ENCODE data around the gene PSMB2.

PSMB2 gene

DNA sequence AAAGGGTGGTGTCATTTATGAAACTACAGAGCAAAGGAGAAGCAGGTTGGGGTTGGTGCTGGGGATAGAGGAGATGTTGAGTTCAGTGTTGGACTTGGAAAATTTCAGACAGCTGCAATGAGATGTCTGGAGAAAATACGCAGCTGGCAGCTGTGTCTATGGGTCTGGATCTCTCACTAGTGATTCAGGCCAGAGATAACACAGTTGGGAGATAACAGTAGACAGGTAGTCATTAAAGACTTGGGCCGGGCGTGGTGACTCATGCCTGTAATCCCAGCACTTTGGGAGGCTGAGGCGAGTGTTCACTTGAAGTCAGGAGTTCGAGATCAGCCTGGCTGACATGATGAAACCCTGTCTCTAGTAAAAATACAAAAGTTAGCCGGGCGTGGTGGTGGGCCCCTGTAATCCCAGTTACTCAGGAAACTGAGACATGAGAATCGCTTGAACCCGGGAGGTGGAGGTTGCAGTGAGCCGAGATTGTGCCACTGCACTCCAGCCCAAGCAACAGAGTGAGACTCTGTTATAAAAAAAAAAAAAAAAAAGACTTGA lies 70.7 kb downstream of the PSMB2 start:
- no peak for DNase-seq (ENCODE audit: low read depth, low spot score)
- TF ChIP-seq, protein P1, sequence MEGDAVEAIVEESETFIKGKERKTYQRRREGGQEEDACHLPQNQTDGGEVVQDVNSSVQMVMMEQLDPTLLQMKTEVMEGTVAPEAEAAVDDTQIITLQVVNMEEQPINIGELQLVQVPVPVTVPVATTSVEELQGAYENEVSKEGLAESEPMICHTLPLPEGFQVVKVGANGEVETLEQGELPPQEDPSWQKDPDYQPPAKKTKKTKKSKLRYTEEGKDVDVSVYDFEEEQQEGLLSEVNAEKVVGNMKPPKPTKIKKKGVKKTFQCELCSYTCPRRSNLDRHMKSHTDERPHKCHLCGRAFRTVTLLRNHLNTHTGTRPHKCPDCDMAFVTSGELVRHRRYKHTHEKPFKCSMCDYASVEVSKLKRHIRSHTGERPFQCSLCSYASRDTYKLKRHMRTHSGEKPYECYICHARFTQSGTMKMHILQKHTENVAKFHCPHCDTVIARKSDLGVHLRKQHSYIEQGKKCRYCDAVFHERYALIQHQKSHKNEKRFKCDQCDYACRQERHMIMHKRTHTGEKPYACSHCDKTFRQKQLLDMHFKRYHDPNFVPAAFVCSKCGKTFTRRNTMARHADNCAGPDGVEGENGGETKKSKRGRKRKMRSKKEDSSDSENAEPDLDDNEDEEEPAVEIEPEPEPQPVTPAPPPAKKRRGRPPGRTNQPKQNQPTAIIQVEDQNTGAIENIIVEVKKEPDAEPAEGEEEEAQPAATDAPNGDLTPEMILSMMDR (IDR thresholded peaks at IDR 0.05; ENCODE audit: low read depth, low read length): no peak
- no peak overlapping the region for H3K4me3 ChIP-seq (ENCODE audit: low read depth, low read length)
- in situ Hi-C loops (cut with HindIII; ENCODE audit: low sequenced_read_pairs): no loop called here

DNA sequence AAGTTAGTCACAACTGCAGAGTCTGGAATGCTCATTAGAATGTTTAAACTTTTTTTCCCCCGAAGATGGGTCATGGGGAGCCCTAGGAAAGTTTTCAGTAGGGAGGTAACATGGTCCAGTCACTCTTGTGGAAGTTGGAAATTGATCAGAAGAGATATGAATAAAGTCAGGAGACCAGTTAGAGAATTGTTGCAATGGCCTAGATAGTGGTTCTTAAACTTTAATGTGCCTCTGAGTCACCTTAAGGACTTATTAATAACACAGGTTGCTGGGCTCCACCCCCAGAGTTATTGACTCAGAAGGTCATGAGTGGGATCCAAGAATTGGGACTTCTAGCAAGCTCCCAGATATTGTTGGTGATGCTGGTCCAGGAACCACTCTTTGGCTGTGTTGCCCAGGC lies 71.4 kb downstream of the PSMB2 start:
- TF ChIP-seq, protein P1 (IDR thresholded peaks at IDR 0.05; ENCODE audit: low read depth, low read length): no peak
- DNase-seq (ENCODE audit: low read depth, low spot score): no peak
- H3K4me3 ChIP-seq (ENCODE audit: low read depth, low read length): no peak overlapping the region
- in situ Hi-C loops (cut with HindIII; ENCODE audit: low sequenced_read_pairs): no loop called here

DNA sequence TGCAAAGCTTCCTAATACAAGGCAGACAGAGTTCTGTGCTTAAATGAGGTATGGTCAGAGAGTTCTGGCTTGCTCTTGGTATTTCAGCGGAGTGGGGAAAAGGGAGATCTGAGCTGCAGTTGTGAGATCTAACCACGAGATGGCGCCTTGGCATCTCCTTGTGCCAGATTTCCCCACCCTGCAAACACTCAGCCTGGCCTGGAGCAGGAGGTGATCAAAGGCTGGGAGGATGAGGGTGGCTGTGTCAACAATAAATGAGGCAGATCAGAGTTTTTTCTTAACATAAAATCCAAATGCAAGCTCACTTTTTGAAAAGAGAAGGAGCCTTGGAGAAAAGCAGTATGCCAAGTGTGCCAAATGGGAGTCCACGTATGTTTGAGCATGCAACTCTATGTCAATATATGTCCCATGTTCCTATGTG lies 72.3 kb downstream of the PSMB2 start:
- TF ChIP-seq, protein P1 (IDR thresholded peaks at IDR 0.05; ENCODE audit: low read depth, low read length): peak; percentile 88
- H3K4me3 ChIP-seq (ENCODE audit: low read depth, low read length): no peak overlapping the region

DNA sequence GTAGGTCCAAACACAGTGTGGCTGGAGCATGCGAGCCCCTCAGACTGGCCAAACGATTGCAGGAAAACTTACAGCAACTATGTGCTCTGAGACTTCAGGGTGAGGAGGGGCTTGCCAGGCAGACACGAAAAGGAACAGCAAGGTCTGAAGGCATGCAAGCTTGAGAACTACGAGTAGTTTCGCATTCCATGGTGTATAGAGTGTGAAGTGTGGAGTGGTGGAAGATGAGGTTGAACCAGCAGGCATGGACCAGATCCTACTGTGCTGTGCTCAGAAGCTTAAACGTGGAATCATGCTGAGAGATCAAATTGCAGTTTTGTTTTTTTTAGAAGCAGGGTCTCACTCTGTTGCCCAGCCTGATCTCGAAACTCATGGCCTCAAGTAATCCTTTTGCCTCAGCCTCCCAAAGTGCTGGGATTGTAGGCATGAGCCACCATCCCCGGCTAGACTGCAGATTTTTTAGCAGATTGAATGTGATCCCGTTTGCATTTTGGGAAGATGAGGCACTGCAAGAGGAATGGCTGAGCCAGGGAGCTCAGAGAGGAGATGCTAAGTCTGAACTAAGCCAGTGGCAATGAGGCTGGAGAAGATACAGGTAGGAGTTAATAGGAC lies 73.3 kb downstream of the PSMB2 start:
- in situ Hi-C loops (cut with HindIII; ENCODE audit: low sequenced_read_pairs): no loop called here
- H3K4me3 ChIP-seq (ENCODE audit: low read depth, low read length): no peak overlapping the region
- TF ChIP-seq, protein P1 (IDR thresholded peaks at IDR 0.05; ENCODE audit: low read depth, low read length): no peak
- no peak for DNase-seq (ENCODE audit: low read depth, low spot score)

More for the DNA sequence above, 72.3 kb downstream of the PSMB2 start:
- in situ Hi-C loops (cut with HindIII; ENCODE audit: low sequenced_read_pairs): no loop called here
- DNase-seq (ENCODE audit: low read depth, low spot score): peak; percentile 61

DNA sequence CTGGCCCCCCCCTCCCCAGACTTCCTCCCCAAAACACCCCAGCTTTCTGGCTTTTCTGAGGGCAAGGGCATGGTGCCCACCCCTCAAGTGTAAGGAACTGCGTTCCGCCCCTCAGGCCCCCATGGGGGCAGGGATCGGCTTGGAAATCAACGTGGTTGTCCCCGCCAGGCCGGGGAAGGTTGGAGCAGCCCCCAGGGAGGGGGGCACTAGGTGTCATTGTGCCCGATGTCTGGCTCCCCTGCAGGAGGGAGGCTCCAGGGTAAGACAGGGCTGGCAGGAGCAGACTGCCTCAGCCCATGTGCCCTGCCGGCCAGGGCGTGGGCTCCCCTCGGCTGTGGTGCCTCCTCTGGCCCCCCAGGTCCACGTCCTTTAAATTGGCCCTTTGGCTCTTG lies 75.6 kb downstream of the PSMB2 start:
- in situ Hi-C loops (cut with HindIII; ENCODE audit: low sequenced_read_pairs): no loop called here
- no peak overlapping the region for H3K4me3 ChIP-seq (ENCODE audit: low read depth, low read length)
- TF ChIP-seq, protein P1 (IDR thresholded peaks at IDR 0.05; ENCODE audit: low read depth, low read length): no peak
- no peak for DNase-seq (ENCODE audit: low read depth, low spot score)

DNA sequence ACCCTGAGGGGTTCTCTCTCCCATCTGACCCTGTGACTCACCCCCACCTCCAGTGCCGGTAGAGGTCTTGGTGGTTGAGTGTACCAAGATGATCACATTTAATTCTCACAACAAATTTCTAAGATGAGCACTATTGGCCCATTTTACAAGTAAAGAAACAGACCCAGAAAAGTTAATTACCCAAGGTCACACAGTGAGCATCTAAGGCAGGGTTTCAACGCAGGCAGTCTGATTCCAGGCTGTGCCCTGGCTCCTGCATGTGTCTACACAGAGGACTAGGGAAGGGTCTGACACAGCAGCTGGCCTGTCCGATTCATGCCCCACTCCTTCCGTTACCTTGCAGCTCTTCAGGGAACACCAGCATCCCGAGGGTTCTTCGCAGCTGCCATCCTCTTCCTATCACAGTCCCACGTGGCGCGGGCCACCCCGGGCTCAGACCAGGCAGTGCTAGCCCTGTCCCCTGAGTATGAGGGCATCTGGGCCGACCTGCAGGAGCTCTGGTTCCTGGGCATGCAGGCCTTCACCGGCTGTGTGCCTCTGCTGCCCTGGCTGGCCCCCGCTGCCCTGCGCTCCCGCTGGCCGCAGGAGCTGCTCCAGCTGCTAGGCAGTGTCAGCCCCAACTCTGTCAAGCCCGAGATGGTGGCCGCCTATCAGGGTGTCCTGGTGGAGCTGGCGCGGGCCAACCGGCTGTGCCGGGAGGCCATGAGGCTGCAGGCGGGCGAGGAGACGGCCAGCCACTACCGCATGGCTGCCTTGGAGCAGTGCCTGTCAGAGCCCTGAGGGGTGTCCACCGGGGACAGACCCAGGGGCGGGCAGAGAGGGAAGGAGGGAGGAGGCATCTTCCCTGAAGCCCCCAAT lies 76.2 kb downstream of the PSMB2 start:
- in situ Hi-C loops (cut with HindIII; ENCODE audit: low sequenced_read_pairs): no loop called here
- DNase-seq (ENCODE audit: low read depth, low spot score): no peak
- TF ChIP-seq, protein P1 (IDR thresholded peaks at IDR 0.05; ENCODE audit: low read depth, low read length): no peak
- no peak overlapping the region for H3K4me3 ChIP-seq (ENCODE audit: low read depth, low read length)

Data from astrocyte of the spinal cord (primary cell).